Endothelial cell of umbilical vein (primary cell): ENCODE measurements around the gene STXBP2. TPM values are rescaled to one million over a fixed set of nuclear protein-coding genes. Genes with fewer than 3 reads are reported as not detected.

Experiments used
- BruUV-seq: library from RNA; stranded (reverse); fragments of 400-500 nt; replicated peaks from 2 replicates; lab custom pipeline; 2021; lab: Mats Ljungman, UMichigan
- CTCF ChIA-PET: fragments of 300-600, 350-600 bp; sonication (Branson Sonifier 250); formaldehyde crosslinking; loops from one replicate; lab custom pipeline; 2021; ENCODE audit warnings: antibody characterized with exemption, inconsistent platforms; lab: Charles Lee
- POLR2A ChIA-PET: fragments of 300-600, 350-600 bp; sonication (Branson Sonifier 250); formaldehyde crosslinking; loops from one replicate; lab custom pipeline; 2021; ENCODE audit warnings: antibody characterized with exemption, inconsistent platforms; lab: Charles Lee
- DNase-seq: peaks from one replicate; pipeline ENCODE4 v3.0.0-alpha.2; 2011; ENCODE audit warnings: low read depth, low spot score
- FAIRE-seq: peaks from 2 replicates; lab custom pipeline; 2011; peaks lifted over from hg19 to GRCh38; lab: Jason Lieb, UNC
- H2AFZ ChIP-seq: 2 replicates; pipeline ENCODE4 v1.6.0; 2012; ENCODE audit warnings: low read depth, low read length, control low read depth, inconsistent platforms
- H3K27ac ChIP-seq: 2 replicates; pipeline ENCODE4 v1.5.1; 2011; ENCODE audit warnings: low read depth, mild to moderate bottlenecking, control low read depth, low read length, moderate library complexity; ENCODE audit not compliant: insufficient read depth
- H3K27me3 ChIP-seq, 2 experiments: 2 replicates each; pipeline versions ENCODE4 v1.6.0 to v1.6.1; 2011; ENCODE audit warnings: low read length in 2 of 2, mixed read lengths in 1 of 2; ENCODE audit not compliant: control insufficient read depth in 2 of 2, insufficient read depth in 2 of 2
- H3K36me3 ChIP-seq, 2 experiments: 2 replicates in 1 of 2; 3 replicates in 1 of 2; pipeline ENCODE4 v1.5.1; 2011; ENCODE audit warnings: low read length in 2 of 2, mild to moderate bottlenecking in 1 of 2, moderate library complexity in 1 of 2; ENCODE audit not compliant: control insufficient read depth in 2 of 2, insufficient read depth in 2 of 2; ENCODE audit errors: extremely low read depth in 1 of 2
- H3K4me1 ChIP-seq: 3 replicates; pipeline ENCODE4 v1.5.1; 2011; ENCODE audit warnings: mild to moderate bottlenecking, low read length; ENCODE audit not compliant: control insufficient read depth, insufficient read depth; ENCODE audit errors: extremely low read depth
- H3K4me2 ChIP-seq: 2 replicates; pipeline ENCODE4 v1.6.1; 2011; ENCODE audit warnings: low read length, control low read depth, mixed read lengths; ENCODE audit not compliant: insufficient read depth
- H3K4me3 ChIP-seq, 3 experiments: fragments of 200-600 bp in 1 of 3; sonication (generic), shearing (Covaris generic) in 1 of 3; replicated peaks in 1 of 3; 2 replicates each; pipeline ENCODE4 v1.5.1; 2011 to 2016; ENCODE audit warnings: control low read depth in 3 of 3, low read length in 3 of 3, mild to moderate bottlenecking in 2 of 3, inconsistent platforms in 1 of 3, low read depth in 1 of 3, moderate library complexity in 1 of 3; ENCODE audit not compliant: insufficient read depth in 1 of 3
- H3K79me2 ChIP-seq: 2 replicates; pipeline ENCODE4 v1.6.0; 2012; ENCODE audit warnings: low read length, inconsistent platforms; ENCODE audit not compliant: control insufficient read depth, insufficient read depth
- H3K9ac ChIP-seq: replicated peaks from 2 replicates; pipeline ENCODE3; 2011; ENCODE audit warnings: low read length, control low read depth; ENCODE audit not compliant: insufficient read depth; ENCODE audit errors: extremely low read depth
- H3K9me1 ChIP-seq: replicated peaks from 3 replicates; pipeline ENCODE4 v1.6.0; 2011; ENCODE audit warnings: mild to moderate bottlenecking, low read length; ENCODE audit not compliant: control insufficient read depth, insufficient read depth; ENCODE audit errors: extremely low read depth
- H3K9me3 ChIP-seq: replicated peaks from 2 replicates; pipeline ENCODE4 v1.5.1; 2012; ENCODE audit warnings: low read length, inconsistent platforms; ENCODE audit not compliant: control insufficient read depth, insufficient read depth
- H4K20me1 ChIP-seq: replicated peaks from 2 replicates; pipeline ENCODE3; 2011; ENCODE audit warnings: mild to moderate bottlenecking, low read length; ENCODE audit not compliant: control insufficient read depth, insufficient read depth; ENCODE audit errors: extremely low read depth
- EZH2 ChIP-seq: IDR thresholded peaks from 2 replicates; pipeline ENCODE4 v1.6.1; 2012; ENCODE audit warnings: borderline replicate concordance, low read depth, mild to moderate bottlenecking, moderate library complexity, low read length, inconsistent platforms; ENCODE audit not compliant: severe bottlenecking
- FOS ChIP-seq: IDR thresholded peaks from 2 replicates; pipeline ENCODE4 v1.6.1; 2011; ENCODE audit warnings: mild to moderate bottlenecking, low read length, moderate library complexity, borderline replicate concordance; ENCODE audit not compliant: insufficient read depth
- GATA2 ChIP-seq: IDR thresholded peaks from 2 replicates; pipeline ENCODE4 v1.7.0; 2011; ENCODE audit warnings: low read depth, mild to moderate bottlenecking, moderate library complexity, mixed read lengths, low read length; ENCODE audit not compliant: insufficient read length, insufficient read depth
- JUN ChIP-seq: IDR thresholded peaks from 2 replicates; pipeline ENCODE4 v1.6.1; 2011; ENCODE audit warnings: borderline replicate concordance, low read depth; ENCODE audit not compliant: insufficient read length, insufficient read depth
- MAX ChIP-seq: IDR thresholded peaks from 2 replicates; pipeline ENCODE4 v1.6.1; 2011; ENCODE audit not compliant: insufficient read depth, insufficient read length
- MYC ChIP-seq: IDR thresholded peaks from one replicate; pipeline ENCODE4 v1.6.1; 2011; ENCODE audit warnings: mild to moderate bottlenecking, low read depth, low read length
- dilution Hi-C: fragments of 300-500 bp; cut with MboI; formaldehyde crosslinking; loops from one replicate; pipeline ENCODE4 v1.15.0; 2019; ENCODE audit warnings: low sequenced_read_pairs; ENCODE audit not compliant: extremely low pct_ligation_motif_present
- intact Hi-C: fragments of 100-400 bp; cut with micrococcal nuclease; formaldehyde crosslinking; loops from one replicate; pipeline ENCODE4 v1.10.0; 2022
- polyA plus RNA-seq, 4 experiments: library from polyadenylated mRNA; depleted of rRNA in 3 of 4; stranded (reverse) in 3 of 4; unstranded in 1 of 4; fragments of >200 nt; gene quantifications; 2 replicates each; pipeline versions ENCODE4 v1.2.1 to v1.2.3, GENCODE V29; 2011 to 2012; ENCODE audit warnings: missing spikeins in 1 of 4
- total RNA-seq: library from RNA; stranded (reverse); gene quantifications from 2 replicates; pipeline ENCODE4 v1.2.3, GENCODE V29; 2021

The STXBP2 gene
- total and polyA plus RNA-seq, 2 donors (not counting 3 experiments of a cell fraction or from before 2014, with no cell fraction given): 70.0 to 105 TPM

GRCh38 chr19:7610491-7611240 lies 26.2 kb upstream of the STXBP2 start:
- TF ChIP-seq FOS (no peak), EZH2 (no peak), MYC (no peak), MAX (no peak), GATA2 (no peak), JUN (no peak)
- Histone ChIP-seq H3K4me1 (no peaks in the 10 kb centered on the region), H4K20me1 (no peaks in the 10 kb centered on the region), H3K9me1 (no peaks in the 10 kb centered on the region), H2AFZ (no peak overlapping the region), H3K9me3 (no peaks in the 10 kb centered on the region), H3K79me2 (no peaks in the 10 kb centered on the region), H3K4me3 (no peak overlapping the region), H3K9ac (no peak overlapping the region), H3K4me2 (no peak overlapping the region), H3K27me3 (no peaks in the 10 kb centered on the region), H3K27ac (no peak overlapping the region), H3K36me3 (no peaks in the 10 kb centered on the region)
- FAIRE-seq: no peak
- BruUV-seq: no TSS peak
- intact Hi-C loops: no loop called here
- dilution Hi-C loops: no loop called here
- no peak for DNase-seq
- ChIA-PET POLR2A (no interaction called here), CTCF (no interaction called here)
